ENCODE measurements around the gene MSGN1. TPM values are rescaled to one million over a fixed set of nuclear protein-coding genes. Genes with fewer than 3 reads are reported as not detected.

The MSGN1 gene
- total RNA-seq, 2 experiments from 2014 or later: not detected

DNA sequence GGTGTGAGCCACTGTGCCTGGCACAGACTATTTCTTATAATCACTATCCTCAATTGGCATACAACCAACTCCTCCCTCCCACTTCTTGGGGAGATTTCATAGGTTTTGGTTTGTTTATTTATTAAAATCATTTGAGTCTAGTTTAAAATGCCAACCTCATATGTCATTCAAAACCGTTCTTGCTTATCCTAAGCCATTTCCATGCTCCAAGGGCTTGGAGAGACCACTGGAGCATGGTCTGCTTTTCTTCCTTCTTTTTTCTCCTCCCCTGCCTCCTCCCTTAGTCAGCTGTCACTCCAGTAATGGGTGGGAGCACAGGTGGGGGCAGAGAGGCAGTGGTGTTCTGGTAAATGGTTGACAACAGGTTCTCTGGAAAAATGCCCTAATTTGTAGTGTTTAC is 41.8 kb downstream of the MSGN1 start:
- no peaks in the 10 kb centered on the region for H3K9me3 Mint-ChIP-seq
- CTCF ChIA-PET: interaction anchor here (0.7 kb wide), 1 partner anchor 11 kb away, joined by 5 read pairs; no protein-coding TSS in a partner anchor
- no peak overlapping the region for H3K27ac Mint-ChIP-seq
- H3K4me3 Mint-ChIP-seq: no peak overlapping the region
- no peaks in the 10 kb centered on the region for H3K36me3 Mint-ChIP-seq
- H3K27me3 Mint-ChIP-seq: peaks cover 42% of the 10 kb centered on the region
- intact Hi-C loops (cut with micrococcal nuclease): loop anchor here (10.0 kb wide), 1 partner anchor 287 kb away; no protein-coding TSS in a partner anchor
- DNase-seq: no peak
- POLR2A ChIA-PET: no interaction called here
- no peaks in the 10 kb centered on the region for H3K4me1 Mint-ChIP-seq (ENCODE audit: low read depth)

- H3K4me3 Mint-ChIP-seq: no peak overlapping the region
- intact Hi-C loops (cut with micrococcal nuclease): no loop called here
- no peaks in the 10 kb centered on the region for H3K4me1 Mint-ChIP-seq (ENCODE audit: low read depth)
- no peaks in the 10 kb centered on the region for H3K36me3 Mint-ChIP-seq
- no peak for DNase-seq
- ChIA-PET CTCF (no interaction called here), POLR2A (no interaction called here)
- no peaks in the 10 kb centered on the region for H3K9me3 Mint-ChIP-seq
- H3K27me3 Mint-ChIP-seq: peaks cover 22% of the 10 kb centered on the region
- no peak overlapping the region for H3K27ac Mint-ChIP-seq
Observed at GRCh38 chr2:17863539-17863938, 47.3 kb downstream of the MSGN1 start.

GRCh38 chr2:17864676-17865075 is 48.4 kb downstream of the MSGN1 start:
- ChIA-PET CTCF (no interaction called here), POLR2A (no interaction called here)
- Mint-ChIP-seq H3K27me3 (peaks cover 12% of the 10 kb centered on the region), H3K4me1 (ENCODE audit: low read depth) (no peaks in the 10 kb centered on the region), H3K36me3 (no peaks in the 10 kb centered on the region), H3K4me3 (no peak overlapping the region), H3K9me3 (no peaks in the 10 kb centered on the region), H3K27ac (no peak overlapping the region)
- DNase-seq: no peak
- intact Hi-C loops (cut with micrococcal nuclease): no loop called here

GRCh38 chr2:17867133-17867532 is 50.9 kb downstream of the MSGN1 start:
- Mint-ChIP-seq H3K27ac (no peak overlapping the region), H3K4me1 (ENCODE audit: low read depth) (no peaks in the 10 kb centered on the region), H3K9me3 (no peaks in the 10 kb centered on the region), H3K36me3 (no peaks in the 10 kb centered on the region), H3K27me3 (peaks cover 6% of the 10 kb centered on the region), H3K4me3 (no peak overlapping the region)
- no peak for DNase-seq
- ChIA-PET POLR2A (no interaction called here), CTCF (no interaction called here)
- intact Hi-C loops (cut with micrococcal nuclease): no loop called here

Other genes starting within 250 kb of the MSGN1 start
- 10 to 100 TPM; 21.4 to 22.7 TPM for gene SMC6, start 62.6 kb upstream of the MSGN1 start, total RNA-seq
- 10 to 100 TPM; 24.0 to 30.9 TPM for gene GEN1, start 62.3 kb upstream of the MSGN1 start, total RNA-seq
- gene KCNS3, start 62.2 kb downstream of the MSGN1 start, total RNA-seq: under 1 TPM; 0.17 to 0.19 TPM